IMR-90 (cell line): ENCODE results near the gene FNBP1L. TPM values are rescaled to one million over a fixed set of nuclear protein-coding genes. Genes with fewer than 3 reads are reported as not detected.

ENCODE experiments used
- ATAC-seq: fragments of 200-7000 bp; cut with Tn5 transposase; 2 replicates; pipeline ENCODE4 v1.9.1; 2020; ENCODE audit warnings: low read depth, mild to moderate bottlenecking, moderate library complexity
- BruUV-seq: library from RNA; stranded (reverse); fragments of 400-500 nt; replicated peaks from 2 replicates; lab custom pipeline; 2021; lab: Mats Ljungman, UMichigan
- CTCF ChIA-PET: fragments of 300-600 bp; formaldehyde crosslinking; extraction: SDS; loops from one replicate; lab custom pipeline; 2021; ENCODE audit warnings: antibody characterized with exemption; lab: Yijun Ruan, JAX
- POLR2A ChIA-PET: fragments of 300-600 bp; sonication (Branson Sonifier 250); formaldehyde crosslinking; loops from one replicate; lab custom pipeline; 2022; ENCODE audit warnings: antibody characterized with exemption; ENCODE audit not compliant: unreplicated experiment; lab: Charles Lee
- DNase-seq: peaks from one replicate; pipeline ENCODE4 v3.0.0; 2013
- H2AFZ ChIP-seq: replicated peaks from 2 replicates; pipeline ENCODE3; 2013; ENCODE audit warnings: low read length, mild to moderate bottlenecking; ENCODE audit not compliant: poor library complexity
- H2AK5ac ChIP-seq: 2 replicates; pipeline ENCODE4 v1.6.1; 2013; ENCODE audit warnings: low read depth, low read length, inconsistent platforms
- H2AK9ac ChIP-seq: replicated peaks from 2 replicates; pipeline ENCODE3; 2013; ENCODE audit warnings: mild to moderate bottlenecking, low read depth, low read length, moderate library complexity; ENCODE audit not compliant: poor library complexity
- H2BK120ac ChIP-seq: 2 replicates; pipeline ENCODE4 v1.6.1; 2013; ENCODE audit warnings: low read depth, low read length, inconsistent platforms
- H2BK15ac ChIP-seq: 3 replicates; pipeline ENCODE4 v1.6.1; 2013; ENCODE audit warnings: low read depth, low read length, inconsistent platforms
- H2BK20ac ChIP-seq: 2 replicates; pipeline ENCODE4 v1.6.1; 2013; ENCODE audit warnings: low read depth, mild to moderate bottlenecking, inconsistent platforms, low read length, moderate library complexity
- H2BK5ac ChIP-seq: 2 replicates; pipeline ENCODE4 v1.6.1; 2013; ENCODE audit warnings: mild to moderate bottlenecking, low read depth, low read length, inconsistent platforms; ENCODE audit not compliant: poor library complexity, severe bottlenecking
- H3K14ac ChIP-seq: replicated peaks from 2 replicates; pipeline ENCODE4 v1.6.1; 2013; ENCODE audit warnings: low read depth, low read length, inconsistent platforms
- H3K18ac ChIP-seq: 2 replicates; pipeline ENCODE4 v1.6.1; 2013; ENCODE audit warnings: low read depth, low read length, control low read depth
- H3K23ac ChIP-seq: 2 replicates; pipeline ENCODE4 v1.6.1; 2013; ENCODE audit warnings: low read depth, low read length, inconsistent platforms
- H3K27ac ChIP-seq: 2 replicates; pipeline ENCODE4 v1.5.1; 2013; ENCODE audit warnings: mild to moderate bottlenecking, control low read depth, low read length; ENCODE audit not compliant: insufficient read depth
- H3K27me3 ChIP-seq: 2 replicates; pipeline ENCODE4 v1.6.1; 2013; ENCODE audit warnings: low read length; ENCODE audit not compliant: control insufficient read depth, insufficient read depth
- H3K36me3 ChIP-seq: 2 replicates; pipeline ENCODE4 v1.6.1; 2013; ENCODE audit warnings: low read length, mixed read lengths; ENCODE audit not compliant: control insufficient read depth, insufficient read depth
- H3K4ac ChIP-seq: 2 replicates; pipeline ENCODE4 v1.6.1; 2013; ENCODE audit warnings: low read depth, low read length, inconsistent platforms
- H3K4me1 ChIP-seq: 2 replicates; pipeline ENCODE4 v1.6.1; 2013; ENCODE audit warnings: low read length, mixed read lengths; ENCODE audit not compliant: control insufficient read depth, insufficient read depth
- H3K4me2 ChIP-seq: 2 replicates; pipeline ENCODE4 v1.6.1; 2013; ENCODE audit warnings: low read depth, mild to moderate bottlenecking, control low read depth, low read length, moderate library complexity
- H3K4me3 ChIP-seq: 2 replicates; pipeline ENCODE4 v1.5.1; 2013; ENCODE audit warnings: low read depth, mild to moderate bottlenecking, control low read depth, low read length, moderate library complexity; ENCODE audit not compliant: insufficient read depth
- H3K56ac ChIP-seq: 2 replicates; pipeline ENCODE4 v1.6.1; 2013; ENCODE audit warnings: low read length, inconsistent platforms; ENCODE audit not compliant: insufficient read depth; ENCODE audit errors: extremely low read depth
- H3K79me1 ChIP-seq, 2 experiments: 2 replicates each; pipeline ENCODE4 v1.6.1; 2013; ENCODE audit warnings: low read length in 2 of 2, inconsistent platforms in 1 of 2, low read depth in 1 of 2
- H3K9ac ChIP-seq: 2 replicates; pipeline ENCODE4 v1.6.1; 2013; ENCODE audit warnings: low read depth, low read length, control low read depth
- H3K9me1 ChIP-seq: 2 replicates; pipeline ENCODE4 v1.6.1; 2013; ENCODE audit warnings: low read length, inconsistent platforms; ENCODE audit not compliant: insufficient read depth
- H3K9me3 ChIP-seq: 2 replicates; pipeline ENCODE4 v1.6.1; 2013; ENCODE audit warnings: low read length; ENCODE audit not compliant: control insufficient read depth, insufficient read depth
- H4K20me1 ChIP-seq: 2 replicates; pipeline ENCODE4 v1.6.1; 2013; ENCODE audit warnings: low read length, inconsistent platforms; ENCODE audit not compliant: insufficient read depth
- H4K5ac ChIP-seq: 2 replicates; pipeline ENCODE4 v1.6.1; 2013; ENCODE audit warnings: mild to moderate bottlenecking, low read depth, low read length, control low read depth
- H4K8ac ChIP-seq, 2 experiments: 2 replicates each; pipeline ENCODE4 v1.6.1; 2013; ENCODE audit warnings: low read depth in 2 of 2, low read length in 2 of 2, control low read depth in 1 of 2, inconsistent platforms in 1 of 2
- H4K91ac ChIP-seq: 2 replicates; pipeline ENCODE4 v1.6.1; 2013; ENCODE audit warnings: low read depth, low read length, inconsistent platforms; ENCODE audit not compliant: insufficient read depth
- CEBPB ChIP-seq: IDR thresholded peaks from 2 replicates; pipeline ENCODE4 v1.6.1; 2012; ENCODE audit warnings: low read depth, low read length, improper control_type of control experiment
- CHD1 ChIP-seq: IDR thresholded peaks from 2 replicates; pipeline ENCODE4 v1.6.1; 2012; ENCODE audit warnings: low read depth, low read length, improper control_type of control experiment
- CTCF ChIP-seq: conservative IDR thresholded peaks from 2 replicates; pipeline ENCODE4 v1.5.1; 2012; ENCODE audit warnings: mild to moderate bottlenecking, low read depth, low read length, improper control_type of control experiment
- ELK1 ChIP-seq: fragments of 150-350 bp; IDR thresholded peaks from 2 replicates; pipeline ENCODE4 v1.6.1; 2016; ENCODE audit warnings: low read depth, mild to moderate bottlenecking, low read length, moderate library complexity, borderline replicate concordance
- FOS ChIP-seq: fragments of 150-350 bp; IDR thresholded peaks from 2 replicates; pipeline ENCODE4 v1.6.1; 2016; ENCODE audit warnings: low read depth, low read length
- MAFK ChIP-seq: IDR thresholded peaks from 2 replicates; pipeline ENCODE4 v1.6.1; 2012; ENCODE audit warnings: low read depth, low read length, improper control_type of control experiment
- MAZ ChIP-seq: IDR thresholded peaks from 2 replicates; pipeline ENCODE4 v1.6.1; 2012; ENCODE audit warnings: low read depth, mild to moderate bottlenecking, low read length, improper control_type of control experiment, moderate library complexity, borderline replicate concordance
- MXI1 ChIP-seq: IDR thresholded peaks from 2 replicates; pipeline ENCODE4 v1.6.1; 2012; ENCODE audit warnings: low read depth, mild to moderate bottlenecking, low read length, moderate library complexity, borderline replicate concordance
- NFE2L2 ChIP-seq: fragments of 150-350 bp; IDR thresholded peaks from 2 replicates; pipeline ENCODE4 v1.6.1; 2016; ENCODE audit warnings: low read depth, mild to moderate bottlenecking, low read length
- POLR2A ChIP-seq: IDR thresholded peaks from 2 replicates; pipeline ENCODE4 v1.6.1; 2012; ENCODE audit warnings: mild to moderate bottlenecking, low read depth, low read length
- RAD21 ChIP-seq: IDR thresholded peaks from 2 replicates; pipeline ENCODE4 v1.6.1; 2012; ENCODE audit warnings: low read length, improper control_type of control experiment
- RCOR1 ChIP-seq: IDR thresholded peaks from 2 replicates; pipeline ENCODE4 v1.6.1; 2012; ENCODE audit warnings: mild to moderate bottlenecking, low read length, improper control_type of control experiment; ENCODE audit not compliant: insufficient replicate concordance
- RFX5 ChIP-seq: IDR thresholded peaks from 2 replicates; pipeline ENCODE4 v1.8.0; 2012; ENCODE audit warnings: low read depth, mild to moderate bottlenecking, low read length, moderate library complexity
- SMC3 ChIP-seq: fragments of 150-350 bp; IDR thresholded peaks from 2 replicates; pipeline ENCODE4 v1.6.1; 2016; ENCODE audit warnings: low read depth, mild to moderate bottlenecking, antibody characterized with exemption, low read length, moderate library complexity
- USF2 ChIP-seq: fragments of 150-350 bp; IDR thresholded peaks from 2 replicates; pipeline ENCODE4 v1.6.1; 2017; ENCODE audit warnings: mild to moderate bottlenecking, antibody characterized with exemption, low read length, low read depth
- WGBS, 2 experiments: methylation state at CpG; one replicate each; pipeline versions ENCODE4 v1.1.5 to v1.1.7; 2013; ENCODE audit warnings: missing lambda C conversion rate in 2 of 2; ENCODE audit not compliant: insufficient read length in 1 of 2; ENCODE audit errors: extremely low coverage in 2 of 2; 5-methylcytosine and 5-hydroxymethylcytosine counted together
- dilution Hi-C: fragments of 300-500 bp; cut with HindIII; formaldehyde crosslinking; loops from one replicate; pipeline ENCODE4 v1.14.3; 2018; ENCODE audit warnings: low sequenced_read_pairs; ENCODE audit not compliant: unreplicated experiment
- in situ Hi-C: fragments of 300-500 bp; cut with MboI; formaldehyde crosslinking; loops from 3 replicates; pipeline ENCODE4 v1.14.3; 2019; ENCODE audit warnings: low sequenced_read_pairs, inconsistent platforms, mixed read lengths
- intact Hi-C: fragments of 100-400 bp; cut with micrococcal nuclease; formaldehyde crosslinking; loops from 2 replicates; pipeline ENCODE4 v1.10.0; 2022
- polyA plus RNA-seq, 3 experiments: library from polyadenylated mRNA; depleted of rRNA; stranded (reverse); fragments of >200 nt; gene quantifications; 2 replicates each; pipeline ENCODE4 v1.2.3, GENCODE V29; 2012; ENCODE audit warnings: low replicate concordance in 1 of 3
- total RNA-seq: library from RNA; depleted of rRNA; stranded (reverse); fragments of >200 nt; gene quantifications from 2 replicates; pipeline ENCODE4 v1.2.3, GENCODE V29; 2012

The FNBP1L gene
- total and polyA plus RNA-seq, 2 of the 4 experiments (the other 2 are of a cell fraction): 9.3 to 15.2 TPM

- Histone ChIP-seq H4K5ac (no peak overlapping the region), H3K56ac (no peak overlapping the region), H3K9ac (no peak overlapping the region), H3K9me3 (no peaks in the 10 kb centered on the region), H2BK120ac (no peak overlapping the region), H2AFZ (no peak overlapping the region), H4K8ac (no peak overlapping the region), H3K4me3 (no peak overlapping the region), H3K9me1 (peaks cover 19% of the 10 kb centered on the region), H3K27ac (no peak overlapping the region), H2AK9ac (peak overlapping the region; percentile 15), H3K27me3 (no peaks in the 10 kb centered on the region), H3K4me1 (peaks cover 13% of the 10 kb centered on the region), H3K18ac (no peak overlapping the region), H4K91ac (no peak overlapping the region), H3K4me2 (no peak overlapping the region), H3K14ac (no peak overlapping the region), H3K79me1 (peaks cover 44 to 78% of the 10 kb centered on the region in 2 experiments), H3K36me3 (peaks cover 47% of the 10 kb centered on the region), H2AK5ac (no peak overlapping the region), H2BK15ac (no peak overlapping the region), H3K4ac (no peak overlapping the region), H3K23ac (no peak overlapping the region), H2BK20ac (no peak overlapping the region), H2BK5ac (no peak overlapping the region), H4K20me1 (peaks cover 52% of the 10 kb centered on the region)
- in situ Hi-C loops (no loop called here), intact Hi-C loops (no loop called here), dilution Hi-C loops (no loop called here)
- ChIA-PET CTCF (interaction anchor here (0.6 kb wide), 1 partner anchor 1607 kb away, joined by 4 read pairs; no protein-coding TSS in a partner anchor), POLR2A (no interaction called here)
- WGBS, 2 experiments: 94% methylated on average over 7 of the region's 18 CpGs; no CpG with 5 or more reads in 1 of the 2 experiments
- BruUV-seq: no TSS peak
- DNase-seq: no peak
- no peak for ATAC-seq
- no peak for TF ChIP-seq MAZ
- TF ChIP-seq MAFK: no peak
- no peak for TF ChIP-seq RAD21
- no peak for TF ChIP-seq CTCF
- no peak for TF ChIP-seq MXI1
- TF ChIP-seq RCOR1: no peak
- TF ChIP-seq RFX5: no peak
- no peak for TF ChIP-seq ELK1
- TF ChIP-seq POLR2A: no peak
- TF ChIP-seq CEBPB: no peak
- no peak for TF ChIP-seq USF2
- TF ChIP-seq SMC3: no peak
- TF ChIP-seq CHD1: no peak
- TF ChIP-seq FOS: no peak
- TF ChIP-seq NFE2L2: no peak
Measured at GRCh38 chr1:93577536-93578432, 129.9 kb downstream of the FNBP1L start.
